GM13976 (cell line): ENCODE data around the gene SCYL2.
A peak's percentile ranks its signal among the peaks of the same experiment; 100 is the strongest.
"Not testable (repeated sequence)": the region's sequence is repeated elsewhere in the genome, so short reads cannot be mapped to it uniquely, and the experiment has no call there.

Experiments
- DNase-seq: peaks from one replicate; pipeline ENCODE4 v3.0.0; 2012; ENCODE audit warnings: low spot score
- in situ Hi-C: fragments of 300-500 bp; cut with MboI; formaldehyde crosslinking; loops from one replicate; pipeline ENCODE4 v1.12.0; 2022; ENCODE audit warnings: low sequenced_read_pairs, mixed read lengths, inconsistent platforms; ENCODE audit not compliant: unreplicated experiment
- TF ChIP-seq, protein P1 (sequence below): IDR thresholded peaks from 2 replicates; pipeline ENCODE4 v1.5.1; 2012; ENCODE audit warnings: borderline replicate concordance, mild to moderate bottlenecking; ENCODE audit not compliant: insufficient read depth; ENCODE audit errors: extremely low read depth, missing control alignments, control extremely low read depth

SCYL2 gene

DNA sequence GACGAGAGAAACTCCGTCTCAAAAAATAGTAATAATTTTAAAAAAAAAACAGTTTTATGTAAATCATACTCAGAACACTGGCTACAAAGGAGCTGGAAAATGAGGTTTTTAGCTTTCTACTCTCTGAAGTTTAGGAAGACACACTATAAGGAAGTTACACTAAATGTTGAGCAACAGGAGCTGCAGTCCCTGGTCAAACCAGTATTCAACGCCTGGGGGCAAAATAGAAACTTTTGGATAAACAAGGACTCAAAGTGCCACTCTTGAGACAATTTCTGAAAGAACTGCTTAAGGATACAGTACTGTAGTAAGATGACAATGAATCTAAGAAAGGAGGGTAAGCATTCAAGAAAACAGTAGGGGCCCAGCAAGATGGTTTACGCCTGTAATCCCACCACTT lies 37.1 kb upstream of the SCYL2 start:
- no peak for DNase-seq
- in situ Hi-C loops = loop anchor here (25.0 kb wide), 1 partner anchor 332 kb away; the partner anchor contains the start of gene GAS2L3
- TF ChIP-seq, protein P1, sequence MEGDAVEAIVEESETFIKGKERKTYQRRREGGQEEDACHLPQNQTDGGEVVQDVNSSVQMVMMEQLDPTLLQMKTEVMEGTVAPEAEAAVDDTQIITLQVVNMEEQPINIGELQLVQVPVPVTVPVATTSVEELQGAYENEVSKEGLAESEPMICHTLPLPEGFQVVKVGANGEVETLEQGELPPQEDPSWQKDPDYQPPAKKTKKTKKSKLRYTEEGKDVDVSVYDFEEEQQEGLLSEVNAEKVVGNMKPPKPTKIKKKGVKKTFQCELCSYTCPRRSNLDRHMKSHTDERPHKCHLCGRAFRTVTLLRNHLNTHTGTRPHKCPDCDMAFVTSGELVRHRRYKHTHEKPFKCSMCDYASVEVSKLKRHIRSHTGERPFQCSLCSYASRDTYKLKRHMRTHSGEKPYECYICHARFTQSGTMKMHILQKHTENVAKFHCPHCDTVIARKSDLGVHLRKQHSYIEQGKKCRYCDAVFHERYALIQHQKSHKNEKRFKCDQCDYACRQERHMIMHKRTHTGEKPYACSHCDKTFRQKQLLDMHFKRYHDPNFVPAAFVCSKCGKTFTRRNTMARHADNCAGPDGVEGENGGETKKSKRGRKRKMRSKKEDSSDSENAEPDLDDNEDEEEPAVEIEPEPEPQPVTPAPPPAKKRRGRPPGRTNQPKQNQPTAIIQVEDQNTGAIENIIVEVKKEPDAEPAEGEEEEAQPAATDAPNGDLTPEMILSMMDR = no peak

DNA sequence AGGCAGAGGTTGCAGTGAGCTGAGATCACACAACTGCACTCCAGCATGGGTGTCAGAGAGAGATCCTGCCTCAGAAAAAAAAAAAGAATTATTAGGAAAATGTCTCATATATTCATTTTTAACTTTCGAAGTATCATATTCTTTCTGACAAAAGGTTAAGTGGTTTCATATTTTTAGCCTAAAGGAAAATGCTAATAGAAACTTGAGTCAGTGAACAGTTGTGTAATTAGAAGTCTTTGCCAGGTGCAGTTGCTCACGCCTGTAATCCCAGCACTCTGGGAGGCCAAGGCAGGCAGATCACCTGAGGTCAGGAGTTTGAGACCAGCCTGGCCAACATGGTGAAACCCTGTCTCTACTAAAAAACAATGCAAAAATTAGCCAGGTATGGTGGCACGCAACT lies 35.1 kb upstream of the SCYL2 start:
- DNase-seq = not testable (repeated sequence)
- in situ Hi-C loops = loop anchor here (25.0 kb wide), 1 partner anchor 330 kb away; the partner anchor contains the start of gene GAS2L3

DNA sequence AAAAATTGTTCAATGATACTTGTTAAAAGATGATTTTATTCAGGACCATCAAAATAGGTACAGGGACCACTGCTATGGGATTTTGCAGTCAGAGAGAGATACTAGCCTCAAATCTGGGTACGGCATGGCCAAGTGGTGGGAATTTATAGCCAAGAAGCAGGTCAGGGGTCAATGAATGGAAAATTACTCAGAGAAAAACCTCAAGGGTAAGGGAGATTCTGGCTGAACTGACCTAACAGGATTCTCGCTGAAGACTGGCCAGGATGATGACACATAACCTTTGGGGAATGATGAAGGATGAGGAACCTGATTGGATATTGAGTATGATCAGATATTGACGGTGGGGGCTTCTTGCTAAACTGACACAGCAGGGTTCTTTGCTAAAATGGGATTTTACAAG lies 32.8 kb upstream of the SCYL2 start:
- in situ Hi-C loops = loop anchor here (25.0 kb wide), 1 partner anchor 328 kb away; the partner anchor contains the start of gene GAS2L3
- TF ChIP-seq, protein P1 = no peak
- DNase-seq = no peak

DNA sequence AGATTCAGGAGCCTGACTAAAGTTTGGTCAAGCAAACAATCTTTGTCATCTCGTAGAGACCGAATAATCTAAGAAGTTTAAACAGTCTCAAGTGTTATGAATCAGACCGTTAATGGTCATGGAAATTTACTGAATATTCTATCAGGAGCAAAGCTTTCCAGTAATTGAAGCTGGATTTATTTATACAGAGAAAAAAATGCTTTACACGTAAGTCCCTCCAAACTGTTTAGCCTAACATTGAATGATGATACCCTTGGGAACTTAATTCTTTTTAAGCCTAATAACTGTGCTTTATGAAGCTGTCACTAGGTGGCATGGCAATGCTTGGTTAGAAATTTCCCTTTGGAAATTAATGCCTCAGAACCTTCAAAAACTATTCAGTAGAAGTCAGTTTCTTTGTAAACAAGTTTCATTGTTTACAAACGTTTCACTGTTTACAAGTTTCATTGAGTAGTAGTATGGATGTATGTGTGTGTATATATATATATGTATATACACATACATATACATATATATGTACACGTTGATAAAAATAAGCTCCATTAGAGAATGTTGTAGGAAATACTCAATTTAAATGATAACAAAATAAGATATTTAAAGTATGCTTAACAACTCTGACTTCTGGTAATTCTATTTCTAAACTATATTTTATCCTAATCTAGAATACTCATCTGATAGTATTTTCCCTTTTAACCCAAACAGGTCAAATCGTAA lies 32.2 kb upstream of the SCYL2 start:
- in situ Hi-C loops = loop anchor here (25.0 kb wide), 1 partner anchor 328 kb away; the partner anchor contains the start of gene GAS2L3
- TF ChIP-seq, protein P1 = peak; percentile 70
- peak; percentile 40 for DNase-seq

DNA sequence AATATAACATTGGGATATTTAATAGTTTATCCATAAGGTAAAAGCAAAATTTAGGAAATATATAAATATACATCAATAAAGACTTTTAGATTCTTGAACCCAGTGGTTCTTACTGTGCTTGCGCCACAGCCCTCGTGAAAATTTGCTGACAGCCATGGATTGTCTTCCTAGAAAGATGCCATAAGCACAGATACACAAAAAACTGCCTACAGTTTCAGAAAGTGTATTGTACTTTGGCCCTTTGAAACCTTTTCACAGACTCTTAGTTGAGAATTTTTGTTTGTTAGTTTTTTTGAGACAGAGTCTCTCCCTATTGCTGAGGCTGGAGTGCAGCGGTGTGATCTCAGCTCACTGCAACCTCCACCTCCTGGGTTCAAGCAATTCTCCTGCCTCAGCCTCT lies 28.2 kb upstream of the SCYL2 start:
- TF ChIP-seq, protein P1 = no peak
- in situ Hi-C loops = loop anchor here (25.0 kb wide), 1 partner anchor 324 kb away; the partner anchor contains the start of gene GAS2L3
- no peak for DNase-seq

DNA sequence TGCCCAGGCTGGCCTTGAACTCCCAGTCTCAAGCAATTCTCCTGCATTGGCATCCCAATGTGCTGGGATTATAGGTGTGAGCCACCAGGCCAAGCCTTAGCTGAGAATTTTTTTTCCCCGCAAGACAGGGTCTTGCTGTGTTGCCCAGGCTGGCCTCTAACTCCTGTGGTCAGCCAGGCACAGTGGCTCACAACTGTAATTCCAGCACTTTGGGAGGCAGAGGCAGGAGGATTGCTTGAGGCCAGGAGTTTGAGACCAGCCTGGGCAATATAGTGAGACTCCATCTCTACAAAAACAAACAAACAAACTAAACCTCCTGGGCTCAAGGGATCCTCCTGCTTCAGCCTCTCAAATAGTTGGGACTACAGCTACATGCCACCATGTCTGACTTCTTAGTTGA lies 27.4 kb upstream of the SCYL2 start:
- TF ChIP-seq, protein P1 = no peak
- DNase-seq = no peak
- in situ Hi-C loops = loop anchor here (25.0 kb wide), 1 partner anchor 323 kb away; the partner anchor contains the start of gene GAS2L3

DNA sequence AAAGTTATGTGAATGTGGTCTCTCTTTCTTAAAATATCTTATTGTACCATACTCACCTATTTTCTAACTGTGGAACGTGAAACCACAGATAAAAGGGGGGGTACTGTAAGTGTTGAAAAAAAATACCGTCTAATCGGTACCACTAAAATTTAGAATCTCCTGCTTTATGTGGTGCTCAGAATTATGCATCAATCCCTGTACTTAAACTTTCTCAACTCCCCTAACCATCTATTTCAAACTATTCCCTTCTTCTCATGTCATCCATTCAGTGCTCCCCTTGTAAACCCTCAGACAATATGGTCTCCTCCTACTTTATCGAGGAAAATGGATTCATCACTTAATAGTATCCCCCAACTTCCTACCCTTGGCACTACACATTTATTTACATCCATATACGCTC lies 23.8 kb upstream of the SCYL2 start:
- in situ Hi-C loops = loop anchor here (25.0 kb wide), 1 partner anchor 319 kb away; the partner anchor contains the start of gene GAS2L3
- DNase-seq = no peak
- TF ChIP-seq, protein P1 = no peak
